HL-60 (cell line): ENCODE measurements around the gene SNUPN.

Experiments used
- CTCF ChIP-seq: IDR thresholded peaks from one replicate; pipeline ENCODE4 v1.5.1; 2011; ENCODE audit warnings: low read length, control low read depth, inconsistent platforms; ENCODE audit not compliant: insufficient read depth
- GABPA ChIP-seq: IDR thresholded peaks from 2 replicates; pipeline ENCODE4 v1.6.1; 2012; ENCODE audit warnings: low read depth
- POLR2AphosphoS5 ChIP-seq: IDR thresholded peaks from 2 replicates; pipeline ENCODE4 v1.6.1; 2012; ENCODE audit warnings: low read depth
- REST ChIP-seq: IDR thresholded peaks from 2 replicates; pipeline ENCODE4 v1.6.1; 2012; ENCODE audit warnings: low read depth; ENCODE audit not compliant: insufficient replicate concordance
- SPI1 ChIP-seq: IDR thresholded peaks from 2 replicates; pipeline ENCODE4 v1.6.1; 2012; ENCODE audit warnings: low read depth, mild to moderate bottlenecking, borderline replicate concordance

GRCh38 chr15:75584121-75584520 is 41.4 kb downstream of the SNUPN start:
- no peak for TF ChIP-seq CTCF
- TF ChIP-seq REST, result no peak
- TF ChIP-seq POLR2AphosphoS5, result no peak
- TF ChIP-seq SPI1, result no peak
- no peak for TF ChIP-seq GABPA
